ENCODE results near the gene MAP2K5.

DNA sequence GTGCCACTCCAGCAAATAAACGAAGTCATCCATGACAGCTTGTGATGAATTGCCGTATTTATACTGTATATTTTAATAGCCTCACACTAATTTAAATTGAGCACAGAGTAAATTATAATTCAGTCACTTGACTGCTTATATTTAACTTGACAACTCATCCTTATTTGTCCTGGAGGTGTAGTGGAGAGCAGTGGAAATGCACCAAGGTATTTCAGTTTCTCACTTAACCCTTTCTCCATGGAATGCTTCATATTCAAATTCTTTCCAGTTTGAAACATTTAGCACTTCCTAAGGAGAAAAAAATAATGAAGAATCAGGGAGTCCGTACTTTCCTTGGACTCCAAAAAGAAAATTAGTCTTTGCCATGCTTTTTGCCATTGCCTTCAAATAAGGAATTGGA is 99.0 kb downstream of the MAP2K5 start:
- TF ChIP-seq, protein P1, sequence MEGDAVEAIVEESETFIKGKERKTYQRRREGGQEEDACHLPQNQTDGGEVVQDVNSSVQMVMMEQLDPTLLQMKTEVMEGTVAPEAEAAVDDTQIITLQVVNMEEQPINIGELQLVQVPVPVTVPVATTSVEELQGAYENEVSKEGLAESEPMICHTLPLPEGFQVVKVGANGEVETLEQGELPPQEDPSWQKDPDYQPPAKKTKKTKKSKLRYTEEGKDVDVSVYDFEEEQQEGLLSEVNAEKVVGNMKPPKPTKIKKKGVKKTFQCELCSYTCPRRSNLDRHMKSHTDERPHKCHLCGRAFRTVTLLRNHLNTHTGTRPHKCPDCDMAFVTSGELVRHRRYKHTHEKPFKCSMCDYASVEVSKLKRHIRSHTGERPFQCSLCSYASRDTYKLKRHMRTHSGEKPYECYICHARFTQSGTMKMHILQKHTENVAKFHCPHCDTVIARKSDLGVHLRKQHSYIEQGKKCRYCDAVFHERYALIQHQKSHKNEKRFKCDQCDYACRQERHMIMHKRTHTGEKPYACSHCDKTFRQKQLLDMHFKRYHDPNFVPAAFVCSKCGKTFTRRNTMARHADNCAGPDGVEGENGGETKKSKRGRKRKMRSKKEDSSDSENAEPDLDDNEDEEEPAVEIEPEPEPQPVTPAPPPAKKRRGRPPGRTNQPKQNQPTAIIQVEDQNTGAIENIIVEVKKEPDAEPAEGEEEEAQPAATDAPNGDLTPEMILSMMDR (IDR thresholded peaks at IDR 0.05), result no peak
- no peak for TF ChIP-seq TEAD4 (CRISPR knock-in tag; IDR thresholded peaks at IDR 0.05)
- TF ChIP-seq, protein P2, sequence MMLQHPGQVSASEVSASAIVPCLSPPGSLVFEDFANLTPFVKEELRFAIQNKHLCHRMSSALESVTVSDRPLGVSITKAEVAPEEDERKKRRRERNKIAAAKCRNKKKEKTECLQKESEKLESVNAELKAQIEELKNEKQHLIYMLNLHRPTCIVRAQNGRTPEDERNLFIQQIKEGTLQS (CRISPR knock-in tag; conservative IDR thresholded peaks at IDR 0.05), result no peak
- no peak for TF ChIP-seq SP1 (CRISPR knock-in tag; conservative IDR thresholded peaks at IDR 0.05)
- no peak for TF ChIP-seq FOXJ3 (CRISPR knock-in tag; IDR thresholded peaks at IDR 0.05; ENCODE audit: borderline replicate concordance)
- TF ChIP-seq, protein P3, sequence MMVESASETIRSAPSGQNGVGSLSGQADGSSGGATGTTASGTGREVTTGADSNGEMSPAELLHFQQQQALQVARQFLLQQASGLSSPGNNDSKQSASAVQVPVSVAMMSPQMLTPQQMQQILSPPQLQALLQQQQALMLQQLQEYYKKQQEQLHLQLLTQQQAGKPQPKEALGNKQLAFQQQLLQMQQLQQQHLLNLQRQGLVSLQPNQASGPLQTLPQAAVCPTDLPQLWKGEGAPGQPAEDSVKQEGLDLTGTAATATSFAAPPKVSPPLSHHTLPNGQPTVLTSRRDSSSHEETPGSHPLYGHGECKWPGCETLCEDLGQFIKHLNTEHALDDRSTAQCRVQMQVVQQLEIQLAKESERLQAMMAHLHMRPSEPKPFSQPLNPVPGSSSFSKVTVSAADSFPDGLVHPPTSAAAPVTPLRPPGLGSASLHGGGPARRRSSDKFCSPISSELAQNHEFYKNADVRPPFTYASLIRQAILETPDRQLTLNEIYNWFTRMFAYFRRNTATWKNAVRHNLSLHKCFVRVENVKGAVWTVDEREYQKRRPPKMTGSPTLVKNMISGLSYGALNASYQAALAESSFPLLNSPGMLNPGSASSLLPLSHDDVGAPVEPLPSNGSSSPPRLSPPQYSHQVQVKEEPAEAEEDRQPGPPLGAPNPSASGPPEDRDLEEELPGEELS (CRISPR knock-in tag; IDR thresholded peaks at IDR 0.05), result no peak
- TF ChIP-seq ZNF671 (CRISPR knock-in tag; IDR thresholded peaks at IDR 0.05), result no peak
- TF ChIP-seq, protein P4, sequence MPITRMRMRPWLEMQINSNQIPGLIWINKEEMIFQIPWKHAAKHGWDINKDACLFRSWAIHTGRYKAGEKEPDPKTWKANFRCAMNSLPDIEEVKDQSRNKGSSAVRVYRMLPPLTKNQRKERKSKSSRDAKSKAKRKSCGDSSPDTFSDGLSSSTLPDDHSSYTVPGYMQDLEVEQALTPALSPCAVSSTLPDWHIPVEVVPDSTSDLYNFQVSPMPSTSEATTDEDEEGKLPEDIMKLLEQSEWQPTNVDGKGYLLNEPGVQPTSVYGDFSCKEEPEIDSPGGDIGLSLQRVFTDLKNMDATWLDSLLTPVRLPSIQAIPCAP (CRISPR knock-in tag; IDR thresholded peaks at IDR 0.05), result no peak
- TF ChIP-seq NR1H2 (CRISPR knock-in tag; IDR thresholded peaks at IDR 0.05), result no peak
- no peak for TF ChIP-seq TP53 (CRISPR knock-in tag; IDR thresholded peaks at IDR 0.05)
- TF ChIP-seq ZNF121 (CRISPR knock-in tag; IDR thresholded peaks at IDR 0.05), result no peak
- TF ChIP-seq, protein P5, sequence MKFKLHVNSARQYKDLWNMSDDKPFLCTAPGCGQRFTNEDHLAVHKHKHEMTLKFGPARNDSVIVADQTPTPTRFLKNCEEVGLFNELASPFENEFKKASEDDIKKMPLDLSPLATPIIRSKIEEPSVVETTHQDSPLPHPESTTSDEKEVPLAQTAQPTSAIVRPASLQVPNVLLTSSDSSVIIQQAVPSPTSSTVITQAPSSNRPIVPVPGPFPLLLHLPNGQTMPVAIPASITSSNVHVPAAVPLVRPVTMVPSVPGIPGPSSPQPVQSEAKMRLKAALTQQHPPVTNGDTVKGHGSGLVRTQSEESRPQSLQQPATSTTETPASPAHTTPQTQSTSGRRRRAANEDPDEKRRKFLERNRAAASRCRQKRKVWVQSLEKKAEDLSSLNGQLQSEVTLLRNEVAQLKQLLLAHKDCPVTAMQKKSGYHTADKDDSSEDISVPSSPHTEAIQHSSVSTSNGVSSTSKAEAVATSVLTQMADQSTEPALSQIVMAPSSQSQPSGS (CRISPR knock-in tag; IDR thresholded peaks at IDR 0.05; ENCODE audit: borderline replicate concordance, low read depth), result no peak
- no peak for TF ChIP-seq JUN (CRISPR knock-in tag; IDR thresholded peaks at IDR 0.05)
- TF ChIP-seq, protein P6, sequence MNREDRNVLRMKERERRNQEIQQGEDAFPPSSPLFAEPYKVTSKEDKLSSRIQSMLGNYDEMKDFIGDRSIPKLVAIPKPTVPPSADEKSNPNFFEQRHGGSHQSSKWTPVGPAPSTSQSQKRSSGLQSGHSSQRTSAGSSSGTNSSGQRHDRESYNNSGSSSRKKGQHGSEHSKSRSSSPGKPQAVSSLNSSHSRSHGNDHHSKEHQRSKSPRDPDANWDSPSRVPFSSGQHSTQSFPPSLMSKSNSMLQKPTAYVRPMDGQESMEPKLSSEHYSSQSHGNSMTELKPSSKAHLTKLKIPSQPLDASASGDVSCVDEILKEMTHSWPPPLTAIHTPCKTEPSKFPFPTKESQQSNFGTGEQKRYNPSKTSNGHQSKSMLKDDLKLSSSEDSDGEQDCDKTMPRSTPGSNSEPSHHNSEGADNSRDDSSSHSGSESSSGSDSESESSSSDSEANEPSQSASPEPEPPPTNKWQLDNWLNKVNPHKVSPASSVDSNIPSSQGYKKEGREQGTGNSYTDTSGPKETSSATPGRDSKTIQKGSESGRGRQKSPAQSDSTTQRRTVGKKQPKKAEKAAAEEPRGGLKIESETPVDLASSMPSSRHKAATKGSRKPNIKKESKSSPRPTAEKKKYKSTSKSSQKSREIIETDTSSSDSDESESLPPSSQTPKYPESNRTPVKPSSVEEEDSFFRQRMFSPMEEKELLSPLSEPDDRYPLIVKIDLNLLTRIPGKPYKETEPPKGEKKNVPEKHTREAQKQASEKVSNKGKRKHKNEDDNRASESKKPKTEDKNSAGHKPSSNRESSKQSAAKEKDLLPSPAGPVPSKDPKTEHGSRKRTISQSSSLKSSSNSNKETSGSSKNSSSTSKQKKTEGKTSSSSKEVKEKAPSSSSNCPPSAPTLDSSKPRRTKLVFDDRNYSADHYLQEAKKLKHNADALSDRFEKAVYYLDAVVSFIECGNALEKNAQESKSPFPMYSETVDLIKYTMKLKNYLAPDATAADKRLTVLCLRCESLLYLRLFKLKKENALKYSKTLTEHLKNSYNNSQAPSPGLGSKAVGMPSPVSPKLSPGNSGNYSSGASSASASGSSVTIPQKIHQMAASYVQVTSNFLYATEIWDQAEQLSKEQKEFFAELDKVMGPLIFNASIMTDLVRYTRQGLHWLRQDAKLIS (CRISPR knock-in tag; IDR thresholded peaks at IDR 0.05; ENCODE audit: borderline replicate concordance), result no peak

Measured in WTC11 (cell line).